ENCODE data around the gene STK10.
"Not testable (repeated sequence)": the region's sequence is repeated elsewhere in the genome, so short reads cannot be mapped to it uniquely, and the experiment has no call there.

Gene STK10

GRCh38 chr5:172156541-172156994 lies 31.5 kb downstream of the STK10 start:
- Histone ChIP-seq H3K4me3 (peak overlapping the region in 2 of 10 experiments; percentile 1 to 25; a peak in 2 of 20 replicates), H3K27ac (peak overlapping the region; percentile 17 to 66 (median 39); a peak in 16 of 22 replicates), H3K36me3 (peaks cover 62 to 78% (median 70%) of the 10 kb centered on the region in 11 experiments), H3K9me3 (replicated peaks in 1 of 11) (0 out of 22 replicates have a peak, but pooled peaks cover 0 to 7% (median 0%) of the 10 kb centered on the region in 11 experiments), H4K20me1 (peaks cover 28 to 83% (median 52%) of the 10 kb centered on the region in 11 experiments), H3K9ac (peak overlapping the region in 10 of 11 experiments; percentile 3 to 48 (median 22); a peak in 8 of 22 replicates), H3K4me2 (peak overlapping the region; percentile 58 to 85 (median 74)), H3K27me3 (no peaks in the 10 kb centered on the region), H3K4me1 (peaks cover 83 to 100% (median 93%) of the 10 kb centered on the region in 10 experiments)
- TF ChIP-seq Cebpa-rat (IDR thresholded peaks at IDR 0.05): no peak

DNA sequence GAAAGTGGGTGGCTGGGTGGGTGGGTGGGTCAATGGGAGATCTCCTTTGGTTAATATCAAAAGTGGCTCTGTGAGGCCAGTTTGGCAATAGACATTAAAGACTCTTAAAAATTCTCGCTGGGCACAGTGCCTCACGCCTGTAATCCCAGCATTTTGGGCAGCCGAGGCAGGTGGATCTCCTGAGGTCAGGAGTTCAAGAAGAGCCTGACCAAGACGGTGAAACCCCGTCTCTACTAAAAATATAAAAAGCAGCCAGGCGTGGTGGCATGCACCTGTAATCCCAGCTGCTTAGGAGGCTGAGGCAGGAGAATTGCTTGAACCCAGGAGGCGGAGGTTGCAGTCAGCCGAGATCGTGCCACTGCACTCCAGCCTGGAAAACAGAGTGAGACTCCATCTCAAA lies 32.9 kb downstream of the STK10 start:
- H3K36me3 ChIP-seq: peaks cover 66 to 82% (median 71%) of the 10 kb centered on the region in 11 experiments
- H3K4me1 ChIP-seq: peaks cover 83 to 99% (median 93%) of the 10 kb centered on the region in 10 experiments
- not testable (repeated sequence) for H3K9ac ChIP-seq; H3K4me3 ChIP-seq; H3K27me3 ChIP-seq; H3K9me3 ChIP-seq (replicated peaks in 1 of 11)
- H3K4me2 ChIP-seq: peak overlapping the region in 7 of 11 experiments; percentile 25 to 82 (median 73); a peak in 9 of 22 replicates
- peak overlapping the region in 3 of 11 experiments; percentile 13 to 29 (median 29); a peak in 3 of 22 replicates for H3K27ac ChIP-seq
- H4K20me1 ChIP-seq: peaks cover 17 to 77% (median 41%) of the 10 kb centered on the region in 11 experiments; a peak in 20 of 22 replicates

GRCh38 chr5:172153695-172154094 lies 34.3 kb downstream of the STK10 start:
- Histone ChIP-seq H3K4me3 (peak overlapping the region in 1 of 10 experiments; percentile 33; a peak in 2 of 20 replicates), H3K4me1 (peaks cover 74 to 99% (median 93%) of the 10 kb centered on the region in 10 experiments), H3K4me2 (peak overlapping the region; percentile 2 to 85 (median 71); a peak in 21 of 22 replicates), H3K9ac (peak overlapping the region in 10 of 11 experiments; percentile 7 to 72 (median 50); a peak in 16 of 22 replicates), H4K20me1 (peaks cover 5 to 69% (median 31%) of the 10 kb centered on the region in 11 experiments; a peak in 17 of 22 replicates), H3K27ac (peak overlapping the region; percentile 49 to 91 (median 74); a peak in 21 of 22 replicates), H3K9me3 (replicated peaks in 1 of 11) (0 out of 22 replicates have a peak, but pooled peaks cover 0 to 7% (median 0%) of the 10 kb centered on the region in 11 experiments), H3K27me3 (no peaks in the 10 kb centered on the region), H3K36me3 (peaks cover 70 to 89% (median 77%) of the 10 kb centered on the region in 11 experiments)
- TF ChIP-seq Cebpa-rat (IDR thresholded peaks at IDR 0.05): no peak

DNA sequence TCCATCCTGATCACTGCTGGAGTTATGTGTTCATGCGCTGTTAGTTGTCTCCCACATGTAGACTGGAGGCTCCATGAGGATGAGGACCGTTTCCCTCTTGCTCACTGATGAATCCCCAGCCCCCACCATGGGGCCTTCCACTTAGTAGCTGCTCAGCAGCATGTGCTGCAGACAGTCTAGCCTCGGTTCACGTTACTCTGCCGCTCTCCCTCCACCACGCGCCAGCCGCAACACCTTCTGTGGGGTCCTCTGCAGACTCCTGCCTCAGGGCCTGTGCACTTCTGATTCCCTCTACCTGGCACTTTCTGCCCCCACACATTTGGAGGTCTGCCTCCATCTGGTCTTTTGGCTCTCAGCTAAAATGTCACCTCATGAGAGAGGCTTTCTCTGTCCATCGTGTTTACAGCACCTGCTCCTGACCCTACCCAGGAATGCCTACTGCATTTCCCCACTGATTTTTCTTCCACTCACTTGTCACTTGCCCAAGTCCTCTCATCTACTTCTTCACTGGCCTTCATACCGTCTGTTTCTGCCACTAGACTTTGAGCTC lies 36.3 kb downstream of the STK10 start:
- Histone ChIP-seq H3K4me1 (peaks cover 78 to 99% (median 97%) of the 10 kb centered on the region in 10 experiments), H3K4me2 (peak overlapping the region; percentile 61 to 90 (median 72)), H3K27ac (peak overlapping the region; percentile 38 to 91 (median 75); a peak in 19 of 22 replicates), H3K27me3 (no peaks in the 10 kb centered on the region), H3K36me3 (peaks cover 72 to 89% (median 79%) of the 10 kb centered on the region in 11 experiments), H3K4me3 (no peak overlapping the region; a peak in 2 of 20 replicates), H3K9ac (peak overlapping the region in 9 of 11 experiments; percentile 13 to 77 (median 67); a peak in 14 of 22 replicates), H4K20me1 (peaks cover 16 to 74% (median 39%) of the 10 kb centered on the region in 11 experiments; a peak in 19 of 22 replicates), H3K9me3 (replicated peaks in 1 of 11) (no peaks in the 10 kb centered on the region)
- no peak for TF ChIP-seq Cebpa-rat (IDR thresholded peaks at IDR 0.05)

GRCh38 chr5:172150514-172151425 lies 37.3 kb downstream of the STK10 start:
- H3K4me3 ChIP-seq: peak overlapping the region in 3 of 10 experiments; percentile 1 to 15 (median 9); a peak in 5 of 20 replicates
- no peaks in the 10 kb centered on the region for H3K9me3 ChIP-seq (replicated peaks in 1 of 11)
- H3K27ac ChIP-seq: peak overlapping the region; percentile 68 to 91 (median 75)
- peaks cover 78 to 99% (median 97%) of the 10 kb centered on the region in 10 experiments for H3K4me1 ChIP-seq
- H4K20me1 ChIP-seq: peaks cover 21 to 74% (median 39%) of the 10 kb centered on the region in 11 experiments; a peak in 20 of 22 replicates
- peak overlapping the region; percentile 61 to 90 (median 72) for H3K4me2 ChIP-seq
- H3K9ac ChIP-seq: peak overlapping the region; percentile 50 to 77 (median 69)
- TF ChIP-seq Cebpa-rat (IDR thresholded peaks at IDR 0.05): no peak
- H3K27me3 ChIP-seq: no peaks in the 10 kb centered on the region
- peaks cover 69 to 89% (median 79%) of the 10 kb centered on the region in 11 experiments for H3K36me3 ChIP-seq

DNA sequence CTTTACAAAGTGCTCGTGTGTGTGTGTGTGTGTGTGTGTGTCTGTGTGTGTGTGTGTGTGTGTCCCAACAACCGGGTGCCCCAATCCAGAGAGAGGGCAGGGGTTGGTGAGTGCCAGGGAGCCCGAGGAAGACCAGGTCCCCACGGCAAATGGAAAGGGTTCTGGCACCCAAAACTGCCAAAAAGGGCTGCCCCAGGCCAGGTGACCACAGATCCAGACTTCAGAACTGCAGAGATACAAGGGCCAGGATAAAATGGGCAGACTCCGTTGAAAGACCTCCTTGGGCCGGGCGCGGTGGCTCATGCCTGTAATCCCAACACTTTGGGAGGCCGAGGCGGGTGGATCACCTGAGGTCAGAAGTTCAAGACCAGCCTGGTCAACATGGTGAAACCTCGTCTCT lies 38.5 kb downstream of the STK10 start:
- H3K9me3 ChIP-seq (replicated peaks in 1 of 11); H3K4me3 ChIP-seq; H3K27me3 ChIP-seq: not testable (repeated sequence)
- Histone ChIP-seq H3K4me2 (peak overlapping the region in 6 of 11 experiments; percentile 71 to 90 (median 81); a peak in 11 of 22 replicates), H3K27ac (peak overlapping the region in 9 of 11 experiments; percentile 36 to 91 (median 78); a peak in 17 of 22 replicates), H3K9ac (peak overlapping the region in 7 of 11 experiments; percentile 13 to 71 (median 67); a peak in 10 of 22 replicates), H4K20me1 (peaks cover 33 to 83% (median 50%) of the 10 kb centered on the region in 11 experiments; a peak in 21 of 22 replicates), H3K36me3 (peaks cover 64 to 82% (median 72%) of the 10 kb centered on the region in 11 experiments), H3K4me1 (peaks cover 82 to 100% (median 99%) of the 10 kb centered on the region in 10 experiments)

DNA sequence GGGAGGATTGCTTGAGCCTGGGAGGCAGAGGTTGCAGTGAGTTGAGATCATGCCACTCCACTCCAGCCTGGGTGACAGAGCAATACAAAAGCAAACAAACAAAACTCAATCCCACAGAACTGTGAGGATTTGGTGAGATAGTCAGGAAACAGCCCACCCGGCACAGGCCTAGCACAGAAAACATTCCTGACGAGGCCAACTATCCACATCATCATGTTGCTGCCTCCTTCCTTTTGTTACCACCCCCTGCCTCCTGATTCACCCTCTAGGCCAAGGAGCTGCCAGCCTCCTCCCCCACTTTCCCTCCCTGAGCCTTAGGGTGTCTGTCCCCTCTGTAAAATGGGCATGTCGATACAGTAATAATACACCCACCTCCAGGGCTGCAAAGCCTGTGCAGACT lies 39.0 kb downstream of the STK10 start:
- no peaks in the 10 kb centered on the region for H3K9me3 ChIP-seq (replicated peaks in 1 of 11)
- peak overlapping the region in 7 of 11 experiments; percentile 13 to 71 (median 32); a peak in 9 of 22 replicates for H3K9ac ChIP-seq
- peaks cover 83 to 100% (median 99%) of the 10 kb centered on the region in 10 experiments for H3K4me1 ChIP-seq
- TF ChIP-seq Cebpa-rat (IDR thresholded peaks at IDR 0.05): no peak
- H4K20me1 ChIP-seq: peaks cover 37 to 83% (median 54%) of the 10 kb centered on the region in 11 experiments
- no peak overlapping the region for H3K4me3 ChIP-seq
- peak overlapping the region in 10 of 11 experiments; percentile 36 to 91 (median 78); a peak in 17 of 22 replicates for H3K27ac ChIP-seq
- H3K27me3 ChIP-seq: no peaks in the 10 kb centered on the region
- peak overlapping the region in 6 of 11 experiments; percentile 25 to 90 (median 81); a peak in 10 of 22 replicates for H3K4me2 ChIP-seq
- H3K36me3 ChIP-seq: peaks cover 60 to 79% (median 68%) of the 10 kb centered on the region in 11 experiments

DNA sequence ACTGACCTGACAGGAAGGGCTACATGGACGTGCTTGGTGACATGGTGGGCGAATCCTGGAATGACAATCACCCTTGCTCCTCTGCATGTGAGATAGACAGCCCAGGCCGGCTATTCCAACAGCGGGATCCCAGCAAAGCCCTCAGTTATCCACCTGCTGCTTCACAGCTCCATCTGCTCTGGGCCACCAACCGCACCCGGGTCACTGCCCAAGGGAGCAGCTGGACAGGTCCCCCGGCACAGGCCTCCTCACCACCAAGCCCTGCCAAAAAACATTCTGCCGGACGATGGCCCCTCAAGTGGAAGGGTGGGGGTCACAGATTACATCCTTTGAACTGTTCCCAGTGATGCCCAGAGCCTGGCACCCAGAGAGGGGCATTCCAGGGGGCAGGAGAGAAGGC lies 39.6 kb downstream of the STK10 start:
- Histone ChIP-seq H3K9me3 (replicated peaks in 1 of 11) (no peaks in the 10 kb centered on the region), H3K27ac (peak overlapping the region; percentile 5 to 91 (median 77); a peak in 16 of 22 replicates), H3K4me1 (peaks cover 83 to 100% (median 99%) of the 10 kb centered on the region in 10 experiments), H4K20me1 (peaks cover 44 to 85% (median 60%) of the 10 kb centered on the region in 11 experiments), H3K4me2 (peak overlapping the region in 10 of 11 experiments; percentile 24 to 93 (median 78); a peak in 15 of 22 replicates), H3K9ac (peak overlapping the region in 8 of 11 experiments; percentile 6 to 71 (median 40); a peak in 5 of 22 replicates), H3K27me3 (no peaks in the 10 kb centered on the region), H3K4me3 (no peak overlapping the region), H3K36me3 (peaks cover 55 to 81% (median 68%) of the 10 kb centered on the region in 11 experiments)
- no peak for TF ChIP-seq Cebpa-rat (IDR thresholded peaks at IDR 0.05)

Measured in BLaER1 treated with 17β-estradiol and CSF1 and Interleukin-3, amounts not matched to agents 10 nM and 100 nM (cell line).